HG02981 (cell line): Measurements from ENCODE around the gene ACTG1.

Experiments
- ATAC-seq: cut with Tn5 transposase; IDR thresholded peaks from one replicate; pipeline ENCODE4 v1.9.1; 2021; ENCODE audit warnings: mild to moderate bottlenecking, moderate library complexity; ENCODE audit not compliant: unreplicated experiment

Gene ACTG1

DNA sequence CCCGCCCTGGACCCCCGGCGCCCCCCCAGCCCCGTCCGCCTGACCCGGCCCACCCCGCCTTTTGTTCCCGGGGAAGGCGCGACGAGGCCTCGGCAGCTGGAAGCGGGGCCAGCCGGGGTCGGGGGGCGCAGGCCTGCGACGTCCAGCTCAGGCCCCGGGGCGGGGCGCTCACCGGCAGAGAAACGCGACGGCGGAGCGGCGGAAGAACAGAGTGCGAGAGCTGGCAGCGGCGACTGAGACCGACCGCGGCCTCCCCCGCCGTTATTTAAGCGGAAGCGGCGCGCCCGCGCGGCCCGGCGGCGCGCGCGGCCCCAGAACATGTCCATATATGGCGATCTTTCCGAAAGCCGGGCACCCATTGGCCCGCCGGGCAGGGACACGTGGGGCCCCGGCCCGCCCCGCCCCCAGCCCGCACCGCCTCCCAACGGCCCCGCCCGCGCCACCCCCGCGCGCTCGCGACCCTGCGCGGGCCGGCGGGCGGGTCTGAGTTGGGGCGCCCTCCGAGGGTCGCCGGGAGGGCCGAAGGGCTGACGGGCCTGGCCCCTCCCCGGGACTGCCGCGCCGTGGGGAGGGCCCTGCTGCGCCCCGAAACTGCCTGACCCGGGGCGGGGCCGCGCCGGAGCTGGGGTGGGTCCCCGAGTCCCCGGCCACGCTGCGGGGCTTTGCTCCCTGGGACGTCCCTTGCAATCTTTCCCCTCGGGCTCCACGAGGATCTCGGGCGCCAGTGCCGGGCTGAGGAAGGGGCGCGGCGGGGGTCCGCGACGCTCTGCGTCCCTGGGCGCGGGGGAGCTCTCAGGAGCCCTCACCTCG lies at the start of gene ACTG1:
Gene ACTG1, minus strand, starts transcription at position 238 of the 810 bp plus-strand sequence. CDS start 445 bp downstream, outside the sequence.
- peak; percentile 43 for ATAC-seq

DNA sequence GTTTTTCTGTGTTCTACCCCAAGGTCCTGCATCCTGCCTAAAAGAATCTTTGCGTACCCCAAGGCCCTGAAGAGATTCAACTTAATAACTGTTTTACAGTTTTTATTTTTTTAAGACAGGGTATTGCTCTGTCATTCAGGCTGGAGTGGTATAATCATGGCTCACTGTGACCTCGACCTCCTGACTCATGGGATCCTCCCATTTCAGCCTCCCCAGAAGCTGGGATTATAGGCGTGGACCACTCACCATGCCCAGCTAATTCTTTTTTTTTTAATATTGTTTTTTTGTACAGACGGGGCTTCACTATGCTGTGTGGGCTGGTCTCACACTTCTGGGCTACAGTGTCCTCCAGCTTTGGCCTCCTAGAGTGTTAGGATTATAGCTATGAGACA lies 48.9 kb upstream of the ACTG1 start:
- no peak for ATAC-seq

DNA sequence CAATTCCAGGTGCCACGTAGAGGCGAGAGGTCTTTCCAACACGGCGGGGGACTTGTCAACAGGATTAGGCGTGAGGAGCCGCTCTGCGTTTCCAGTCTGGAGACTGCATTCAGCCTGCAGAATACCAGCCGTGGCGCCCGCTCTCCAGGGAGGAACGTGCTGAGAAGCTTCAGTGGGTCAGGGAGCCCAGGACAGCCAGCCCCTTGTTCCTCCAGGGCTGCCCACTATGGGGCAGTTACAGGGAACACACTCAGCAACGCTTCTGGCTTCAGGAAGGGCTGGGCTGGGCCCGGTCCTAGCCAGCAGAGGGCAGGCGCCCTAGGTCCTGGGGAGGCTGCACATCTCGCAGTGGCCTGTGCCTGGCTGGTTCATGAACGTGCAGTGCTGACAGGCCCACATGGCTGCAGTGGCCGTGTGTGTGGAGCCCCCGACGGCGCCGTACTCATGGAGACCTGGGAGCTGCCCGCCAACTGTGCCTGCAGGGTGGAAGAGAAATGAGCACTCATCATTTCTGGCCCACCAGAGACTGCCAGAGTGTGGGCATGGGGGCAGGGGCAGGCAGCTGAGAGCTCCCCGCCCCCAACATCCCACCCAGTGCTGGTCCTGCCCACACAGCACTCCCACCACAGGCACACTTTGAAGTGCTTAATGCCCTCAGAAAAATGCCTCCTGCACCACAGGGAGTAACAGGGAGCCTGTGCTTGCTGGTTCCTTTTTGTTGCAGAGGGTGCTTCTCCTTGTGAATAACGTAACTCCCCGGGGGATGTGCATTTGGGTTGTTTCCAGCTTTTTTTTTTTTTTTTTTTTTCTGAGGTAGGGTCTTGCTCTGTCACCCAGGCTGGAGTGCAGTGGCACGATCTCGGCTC lies 46.6 kb upstream of the ACTG1 start:
- no peak for ATAC-seq

DNA sequence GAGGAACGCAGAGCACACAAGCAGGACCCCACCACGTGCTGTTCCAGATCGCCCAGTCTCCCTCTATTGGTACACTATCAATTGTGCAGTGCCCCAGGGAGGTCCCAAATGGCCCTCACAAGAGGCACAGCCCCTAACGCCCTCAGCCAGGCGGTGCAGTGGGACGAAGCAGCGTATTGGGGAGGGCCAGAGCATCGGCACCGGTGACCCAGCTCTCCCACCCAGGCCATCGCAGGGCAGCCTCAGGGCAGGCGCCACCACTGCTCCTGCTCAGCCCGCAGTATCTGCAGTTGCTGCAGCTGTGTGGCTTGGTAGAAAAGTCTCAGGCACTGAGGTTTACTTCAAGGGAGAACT lies 45.5 kb upstream of the ACTG1 start:
- ATAC-seq: no peak

DNA sequence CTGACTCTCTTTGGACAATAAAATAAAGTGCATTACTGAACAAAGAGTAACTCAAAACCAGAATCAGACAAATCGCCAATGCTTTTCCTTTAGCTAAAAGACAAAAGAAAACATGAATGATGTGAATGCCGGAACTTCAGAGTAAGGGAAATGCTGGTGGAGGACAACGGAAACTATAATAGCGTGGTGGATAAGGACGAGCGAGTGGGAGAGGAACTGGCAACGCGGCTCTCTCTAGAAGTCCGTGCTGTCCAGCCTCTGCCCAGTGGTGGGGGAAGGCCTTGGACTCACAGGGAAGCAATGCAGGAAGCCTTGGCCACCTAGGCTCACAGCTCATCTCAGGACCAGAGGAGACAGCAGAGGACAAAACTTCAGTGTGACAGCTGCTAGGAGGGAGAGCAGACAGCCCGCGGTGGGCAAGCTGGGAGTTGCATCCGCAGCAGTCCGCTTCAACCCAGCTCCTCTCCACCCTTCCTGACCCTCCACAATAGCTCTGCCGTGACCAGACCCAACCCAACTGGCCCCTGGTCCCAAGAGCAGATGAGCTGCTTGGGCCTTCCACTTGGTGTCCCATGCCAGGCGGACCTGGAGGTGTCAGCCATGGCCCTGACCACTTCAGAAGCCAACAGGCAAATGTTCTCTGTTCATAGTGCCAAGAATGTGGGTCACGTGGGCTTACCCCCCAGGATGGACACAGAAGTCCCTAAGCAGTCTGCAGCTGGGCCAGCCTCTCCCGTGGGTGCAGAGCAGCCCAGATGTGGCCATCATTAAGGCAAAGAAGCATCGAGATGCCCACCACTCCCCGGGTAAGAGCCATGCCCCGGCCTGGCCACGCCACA lies 44.9 kb upstream of the ACTG1 start:
- ATAC-seq: no peak

DNA sequence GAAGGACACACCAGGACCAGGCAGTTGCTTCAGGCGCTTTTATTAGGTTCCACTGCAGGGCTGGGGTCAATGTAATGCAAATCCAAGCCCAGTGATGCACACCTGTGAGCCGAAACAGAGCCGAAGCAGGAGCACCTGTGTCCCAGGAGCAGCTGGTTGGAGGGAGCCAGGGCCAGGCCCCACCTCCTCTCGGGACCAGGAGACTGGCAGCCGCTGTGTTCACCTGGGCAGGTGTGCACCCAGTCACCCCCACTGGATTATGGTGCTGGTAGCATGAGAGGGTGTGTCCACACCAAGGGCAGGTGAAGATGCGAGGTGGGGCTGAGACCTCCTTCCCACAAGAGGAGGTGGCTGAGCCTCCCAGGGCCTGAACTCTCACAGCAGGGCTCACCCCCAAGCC lies 44.3 kb upstream of the ACTG1 start:
- ATAC-seq: no peak

DNA sequence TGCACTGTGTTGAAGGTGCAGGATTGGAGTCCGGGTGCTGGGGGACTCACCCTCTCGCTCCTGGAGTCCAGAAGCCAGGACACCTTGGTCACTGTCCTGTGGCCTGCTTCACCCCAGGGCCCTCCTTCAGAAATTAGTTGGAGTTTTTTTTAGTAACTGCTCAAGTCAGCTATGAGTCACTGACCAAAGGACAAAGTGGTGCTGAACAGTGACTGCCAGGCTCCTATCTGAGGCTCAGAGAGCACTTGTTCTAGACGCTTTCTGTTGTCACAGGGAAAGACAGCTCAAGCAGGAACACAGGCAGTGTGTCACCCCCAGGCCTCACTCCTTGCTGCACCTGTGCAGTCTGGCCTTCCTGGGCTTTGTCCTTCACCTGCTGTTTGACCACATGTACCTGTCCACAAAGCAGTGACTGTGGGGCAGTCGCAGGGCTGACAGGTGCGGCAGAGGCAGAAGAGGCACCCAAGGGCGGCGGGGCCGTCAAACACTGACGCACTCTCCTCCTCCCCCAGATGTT lies 43.6 kb upstream of the ACTG1 start:
- no peak for ATAC-seq

DNA sequence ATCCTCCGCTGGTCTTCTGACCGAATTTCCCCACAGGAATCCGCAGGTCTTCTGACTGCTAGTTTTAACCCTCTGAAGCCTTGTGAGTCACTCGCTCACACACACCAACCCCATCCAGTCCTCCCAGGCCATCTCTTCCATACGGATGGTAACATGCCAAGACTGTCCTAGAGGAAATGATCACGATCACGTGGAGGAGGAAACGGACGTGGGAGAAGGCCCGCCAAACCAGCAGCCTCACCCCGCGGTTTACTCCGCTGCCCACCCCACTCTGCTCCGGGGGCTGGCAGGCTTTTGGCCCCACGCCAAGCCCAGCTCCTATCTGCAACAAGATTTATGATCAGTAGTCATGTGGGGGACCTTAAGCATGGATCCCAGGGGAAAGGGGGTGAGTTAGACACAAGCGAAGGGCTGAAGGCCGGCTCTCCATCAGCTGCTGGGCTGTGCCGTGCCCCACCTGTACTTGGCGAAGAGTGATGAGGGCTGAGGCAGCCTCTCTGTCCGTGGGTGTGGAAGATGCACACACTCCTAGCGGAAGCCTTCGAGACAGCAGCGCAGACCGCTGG lies 41.1 kb upstream of the ACTG1 start:
- ATAC-seq: no peak

DNA sequence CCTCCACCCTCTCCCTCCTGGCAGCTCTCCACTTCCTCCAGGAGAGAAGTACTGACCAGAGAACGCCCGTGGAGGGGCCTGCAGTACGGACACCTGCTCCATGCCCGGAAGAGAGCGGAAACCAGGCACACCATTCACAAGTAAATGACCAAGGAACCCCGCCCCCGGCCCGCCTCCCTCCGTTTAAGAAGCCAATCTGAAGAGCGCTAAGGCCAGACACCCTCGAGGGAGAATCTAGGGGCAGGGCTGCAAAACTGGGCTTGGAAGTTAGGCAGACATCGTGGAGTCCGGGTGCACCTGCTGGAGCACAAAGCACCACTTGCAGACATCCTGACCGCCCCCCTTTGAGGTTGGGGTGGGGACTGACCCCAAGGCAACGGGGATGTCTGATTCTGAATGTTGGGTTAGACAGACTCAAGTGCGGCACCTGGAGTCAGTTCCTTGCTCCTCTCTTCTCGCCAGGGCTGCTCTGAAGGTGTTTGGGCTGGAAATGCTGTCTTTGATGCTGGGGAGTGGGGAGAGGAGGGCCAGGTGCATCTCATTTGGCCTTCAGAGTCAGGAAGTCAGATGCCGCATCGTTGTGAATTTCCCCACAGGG lies 40.5 kb upstream of the ACTG1 start:
- ATAC-seq: peak; percentile 28

DNA sequence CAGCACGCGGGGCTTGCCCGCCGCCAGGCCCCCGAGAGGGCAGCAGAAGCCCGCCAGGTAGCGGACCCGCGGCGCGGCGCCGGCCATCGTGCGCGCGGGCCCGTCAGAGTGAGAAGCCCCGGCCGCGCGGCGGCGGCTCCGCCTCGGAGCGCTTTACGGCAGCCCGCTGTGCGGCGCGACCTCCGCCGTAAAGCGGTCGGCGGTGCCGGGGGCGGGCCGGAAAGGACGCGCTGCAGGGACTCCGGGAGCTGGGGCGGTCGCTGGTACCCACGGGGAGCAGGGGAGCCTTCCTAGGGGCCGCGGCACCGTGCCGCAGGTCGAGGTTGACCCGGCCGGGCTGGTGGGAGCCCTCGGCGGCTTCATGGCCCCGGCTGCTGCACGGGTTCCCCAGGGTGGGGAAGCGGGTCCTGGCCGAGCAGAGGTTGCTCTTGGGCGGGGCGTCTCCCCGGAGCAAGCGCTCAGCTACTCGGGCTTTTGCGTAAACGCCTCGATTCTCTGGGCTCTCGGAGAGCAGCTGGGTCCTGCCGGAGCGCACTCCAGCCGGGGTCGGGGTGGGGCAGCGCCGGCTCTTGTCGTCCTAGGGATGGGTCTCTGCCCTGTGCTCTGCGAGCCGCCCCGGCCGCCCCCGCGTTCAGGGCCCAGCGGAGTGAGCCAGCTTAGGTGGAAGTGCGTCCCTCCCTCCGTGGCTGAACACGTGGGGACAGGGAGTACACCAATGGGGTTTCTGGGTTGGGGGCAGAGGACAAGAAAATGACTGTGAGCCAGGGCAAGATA lies 39.8 kb upstream of the ACTG1 start, which contains the start of gene FAAP100:
Gene FAAP100, minus strand, starts transcription at position 110 of the 774 bp plus-strand sequence. Its CDS starts 23 bp downstream, at position 87.
- ATAC-seq: peak; percentile 41

DNA sequence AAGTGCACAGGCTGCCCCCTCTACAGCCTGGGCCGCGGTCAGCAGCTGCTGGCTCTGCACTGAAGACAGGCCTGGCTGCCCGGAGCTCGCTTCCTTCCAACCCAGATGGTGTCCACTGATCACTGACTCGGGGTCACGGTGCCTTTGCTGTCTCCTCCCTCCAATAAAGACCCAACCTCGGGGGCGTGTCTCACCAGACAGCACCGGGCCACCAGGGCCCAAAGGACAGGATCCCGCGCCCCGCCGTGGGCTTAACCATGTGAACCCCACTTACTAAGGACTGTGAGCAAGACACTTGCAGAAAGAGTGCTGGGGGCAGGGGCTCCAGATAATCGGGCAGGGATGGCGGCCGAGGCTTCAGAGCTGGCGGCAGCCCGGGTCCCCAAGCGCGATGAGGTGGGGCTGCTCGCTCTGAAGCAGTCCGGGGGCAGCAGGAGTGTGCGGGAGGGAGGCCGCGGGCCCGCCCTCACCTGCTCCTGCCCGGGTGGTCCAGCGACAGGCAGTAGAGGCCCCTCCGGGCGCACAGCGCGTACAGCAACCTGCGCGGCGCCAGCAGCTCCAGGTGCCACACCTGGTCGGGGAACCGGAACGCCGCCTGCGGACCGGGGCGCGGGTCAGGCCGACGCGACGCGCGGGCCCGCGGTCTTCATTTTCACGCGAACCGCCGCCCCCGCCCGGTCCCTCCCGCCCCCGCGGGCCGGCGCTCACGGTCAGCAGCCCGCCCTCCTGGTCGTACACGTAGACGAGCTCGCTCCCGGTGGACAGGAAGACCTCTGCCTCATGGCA lies 39.1 kb upstream of the ACTG1 start:
- ATAC-seq: no peak

DNA sequence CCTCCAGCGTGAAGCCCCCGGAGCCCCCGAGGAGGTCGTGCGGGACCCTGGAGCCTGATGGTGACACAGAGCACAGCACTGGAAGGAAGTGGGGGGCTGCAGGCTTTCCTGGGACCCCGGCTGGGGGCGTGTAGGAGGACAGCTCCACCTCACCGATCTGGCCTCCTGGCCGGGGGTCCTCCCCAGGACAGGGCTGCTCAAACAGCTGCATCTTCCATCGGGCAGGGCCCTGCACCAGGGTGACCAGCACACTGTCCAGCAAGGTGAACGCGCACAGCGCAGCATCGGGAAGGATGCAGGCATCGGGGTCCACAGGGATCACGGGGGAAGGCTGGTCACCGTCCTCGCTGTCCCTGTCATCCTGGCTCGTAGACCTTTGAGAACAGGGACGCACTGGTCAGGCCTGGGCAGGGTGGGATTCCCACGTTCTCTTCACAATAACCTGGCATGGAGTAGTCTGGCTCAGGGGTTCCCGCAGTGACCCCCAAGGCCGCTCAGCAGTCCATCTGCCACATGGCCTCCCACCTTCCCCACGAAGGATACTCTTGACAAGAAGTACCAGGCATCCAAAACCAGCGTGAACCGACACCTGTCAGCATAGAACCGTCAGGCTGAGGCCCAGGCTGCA lies 38.3 kb upstream of the ACTG1 start:
- ATAC-seq: no peak

DNA sequence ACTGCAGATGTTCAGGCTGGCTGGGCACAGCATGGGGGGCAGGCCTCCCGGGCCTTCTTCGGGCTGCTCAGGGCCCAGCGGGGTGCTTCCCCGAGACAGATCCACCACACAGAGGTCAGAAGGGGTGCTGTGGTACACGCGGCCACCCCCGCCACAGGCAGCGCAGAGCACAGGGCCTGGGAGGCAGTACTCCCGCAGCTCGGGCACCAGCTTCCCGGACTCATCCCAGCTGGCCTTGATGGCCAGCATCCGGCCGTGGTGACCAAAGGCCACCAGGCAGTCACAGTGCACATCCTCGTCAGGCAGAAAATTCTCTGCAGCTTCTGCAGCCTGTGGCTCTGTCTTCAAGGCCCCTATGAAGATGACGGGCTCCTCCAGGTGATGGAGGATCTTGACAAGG lies 37.7 kb upstream of the ACTG1 start:
- ATAC-seq: no peak

DNA sequence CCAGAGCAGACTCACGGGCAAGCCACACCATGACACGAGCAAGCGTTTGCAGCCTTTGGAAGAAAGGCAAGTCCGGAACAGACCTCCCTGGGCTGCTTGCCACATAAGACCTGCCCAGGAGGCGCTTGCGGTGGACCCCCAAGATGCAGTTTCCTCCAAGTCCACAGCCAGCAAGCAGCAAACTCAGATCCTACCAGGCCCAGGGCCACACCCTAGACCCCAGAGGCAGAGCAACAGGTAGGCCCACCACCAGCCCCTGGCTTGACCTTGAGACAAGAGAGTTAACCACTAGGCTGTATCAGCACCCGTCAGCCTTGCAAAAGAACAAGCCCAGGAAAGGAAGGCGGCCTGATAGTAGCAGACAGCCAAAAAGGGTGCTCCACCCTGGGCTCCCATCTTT lies 37.2 kb upstream of the ACTG1 start:
- no peak for ATAC-seq

DNA sequence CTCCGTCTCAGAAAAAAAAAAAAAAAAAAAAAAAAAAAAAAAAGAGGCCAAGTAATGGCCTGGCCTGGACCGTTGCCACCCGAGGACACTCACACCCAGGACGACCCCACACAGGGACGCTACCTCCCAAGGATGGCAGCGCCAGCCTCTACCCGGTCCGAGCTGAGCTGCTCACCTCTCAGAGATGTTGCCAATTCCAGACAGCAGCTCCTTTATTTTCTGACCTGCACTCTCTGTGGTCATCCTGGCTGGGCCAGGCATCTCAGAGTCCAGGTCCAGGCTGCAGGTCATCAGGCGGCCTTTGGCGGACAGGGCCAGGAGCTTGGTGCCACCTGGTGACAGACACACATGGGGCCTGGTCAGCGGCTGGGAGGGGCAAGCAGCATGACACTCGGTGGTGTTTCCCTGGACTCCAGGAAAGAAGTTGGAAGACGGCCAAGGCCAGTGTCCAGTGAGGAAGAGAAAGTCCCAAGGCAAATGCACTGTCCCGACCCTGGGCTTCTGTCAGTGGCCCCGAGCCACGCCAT lies 36.5 kb upstream of the ACTG1 start:
- no peak for ATAC-seq

DNA sequence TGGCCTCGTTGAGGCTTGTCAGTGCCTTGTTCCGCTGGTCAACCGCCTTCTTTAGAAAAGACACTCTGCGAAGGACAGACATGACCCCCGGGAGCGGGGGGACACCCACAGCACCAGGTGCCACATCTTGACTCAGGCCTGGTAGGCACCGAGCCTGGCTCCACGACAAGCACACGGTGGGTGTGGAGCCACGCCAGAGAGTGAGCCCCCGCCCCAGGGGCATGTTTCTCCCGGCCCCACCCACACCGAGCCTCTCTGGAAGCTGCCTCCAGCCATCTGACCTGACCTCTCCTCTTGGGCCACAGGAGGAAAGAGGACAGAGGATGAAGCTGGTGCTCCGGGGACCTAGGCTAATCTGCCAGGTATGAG lies 35.0 kb upstream of the ACTG1 start:
- ATAC-seq: no peak

DNA sequence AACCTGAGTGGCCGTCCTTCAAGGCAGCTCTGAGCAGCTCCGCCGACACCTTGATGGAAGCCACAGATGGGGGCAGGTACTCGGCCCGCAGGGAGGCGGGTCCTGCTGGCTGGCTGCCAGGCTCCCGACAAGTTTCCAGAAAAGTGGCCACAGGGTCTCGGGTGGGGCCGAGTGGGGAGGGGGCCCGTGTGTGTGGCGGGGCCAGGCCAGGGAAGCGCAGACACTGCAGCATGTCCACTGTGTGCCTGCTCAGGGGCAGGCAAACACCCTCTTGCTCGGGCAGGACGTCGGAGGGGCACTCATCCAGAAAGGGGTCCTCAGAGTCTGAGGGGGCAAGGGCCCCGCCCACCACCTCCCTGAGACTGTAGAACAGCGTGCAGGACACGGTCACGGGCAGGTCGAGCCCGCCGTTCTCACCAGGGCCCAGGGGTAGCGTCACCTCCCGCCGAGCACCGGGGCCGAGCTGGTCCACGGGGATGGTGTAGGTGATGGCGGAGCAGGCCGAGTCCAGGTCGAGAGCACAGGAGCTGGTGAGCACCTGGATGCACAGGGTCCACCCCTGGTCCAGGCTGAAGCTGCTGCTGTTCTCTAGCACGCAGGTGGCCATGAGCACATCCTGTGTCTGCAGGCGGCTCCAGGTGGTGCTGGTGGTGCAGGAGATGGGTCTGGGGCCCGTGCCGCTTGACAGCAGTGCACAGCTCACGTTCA lies 34.5 kb upstream of the ACTG1 start:
- no peak for ATAC-seq
